HG03354 (cell line): ENCODE data around the gene KLHL3.

Source experiments
- ATAC-seq: cut with Tn5 transposase; IDR thresholded peaks from one replicate; pipeline ENCODE4 v1.9.1; 2021; ENCODE audit warnings: mild to moderate bottlenecking; ENCODE audit not compliant: unreplicated experiment, poor library complexity, severe bottlenecking

KLHL3 gene

GRCh38 chr5:137618476-137618875 lies 117.4 kb downstream of the KLHL3 start:
- ATAC-seq, result no peak

- ATAC-seq, result no peak
Measured at GRCh38 chr5:137617528-137618205, 118.2 kb downstream of the KLHL3 start.

- ATAC-seq, result no peak
Measured at GRCh38 chr5:137616046-137616445, 119.8 kb downstream of the KLHL3 start.

GRCh38 chr5:137615171-137615775 lies 120.6 kb downstream of the KLHL3 start:
- no peak for ATAC-seq

- no peak for ATAC-seq
Measured at GRCh38 chr5:137613554-137614265, 122.2 kb downstream of the KLHL3 start.

GRCh38 chr5:137612576-137612975 lies 123.3 kb downstream of the KLHL3 start:
- ATAC-seq, result no peak

- ATAC-seq, result no peak
Measured at GRCh38 chr5:137611794-137612435, 124.0 kb downstream of the KLHL3 start.

- no peak for ATAC-seq
Measured at GRCh38 chr5:137611011-137611580, 124.8 kb downstream of the KLHL3 start.

GRCh38 chr5:137610598-137610997 lies 125.3 kb downstream of the KLHL3 start:
- ATAC-seq, result no peak

GRCh38 chr5:137609127-137609526 lies 126.8 kb downstream of the KLHL3 start:
- no peak for ATAC-seq

- no peak for ATAC-seq
Measured at GRCh38 chr5:137607771-137608170, 128.1 kb downstream of the KLHL3 start.

- ATAC-seq, result no peak
Measured at GRCh38 chr5:137606401-137606800, 129.5 kb downstream of the KLHL3 start.

- ATAC-seq, result no peak
Measured at GRCh38 chr5:137605411-137605810, 130.5 kb downstream of the KLHL3 start.

GRCh38 chr5:137604348-137605095 lies 131.4 kb downstream of the KLHL3 start:
- no peak for ATAC-seq

GRCh38 chr5:137603891-137604290 lies 132.0 kb downstream of the KLHL3 start:
- no peak for ATAC-seq

- ATAC-seq, result no peak
Measured at GRCh38 chr5:137603356-137603755, 132.5 kb downstream of the KLHL3 start.

GRCh38 chr5:137602721-137603273 lies 133.1 kb downstream of the KLHL3 start:
- no peak for ATAC-seq

- ATAC-seq, result no peak
Measured at GRCh38 chr5:137600721-137601360, 135.0 kb downstream of the KLHL3 start.

GRCh38 chr5:137599457-137599856 lies 136.4 kb downstream of the KLHL3 start:
- ATAC-seq, result no peak
